ENCODE results near the gene ACSM6. TPM values are rescaled to one million over a fixed set of nuclear protein-coding genes. Genes with fewer than 3 reads are reported as not detected.
"Not testable (repeated sequence)": the region's sequence is repeated elsewhere in the genome, so short reads cannot be mapped to it uniquely, and the experiment has no call there.

The ACSM6 gene, protein sequence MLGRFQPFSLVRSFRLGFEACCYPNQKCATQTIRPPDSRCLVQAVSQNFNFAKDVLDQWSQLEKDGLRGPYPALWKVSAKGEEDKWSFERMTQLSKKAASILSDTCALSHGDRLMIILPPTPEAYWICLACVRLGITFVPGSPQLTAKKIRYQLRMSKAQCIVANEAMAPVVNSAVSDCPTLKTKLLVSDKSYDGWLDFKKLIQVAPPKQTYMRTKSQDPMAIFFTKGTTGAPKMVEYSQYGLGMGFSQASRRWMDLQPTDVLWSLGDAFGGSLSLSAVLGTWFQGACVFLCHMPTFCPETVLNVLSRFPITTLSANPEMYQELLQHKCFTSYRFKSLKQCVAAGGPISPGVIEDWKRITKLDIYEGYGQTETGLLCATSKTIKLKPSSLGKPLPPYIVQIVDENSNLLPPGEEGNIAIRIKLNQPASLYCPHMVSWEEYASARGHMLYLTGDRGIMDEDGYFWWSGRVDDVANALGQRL
- total RNA-seq = not detected in 2 replicates
- 0.08 TPM for polyA plus RNA-seq (2012)

DNA sequence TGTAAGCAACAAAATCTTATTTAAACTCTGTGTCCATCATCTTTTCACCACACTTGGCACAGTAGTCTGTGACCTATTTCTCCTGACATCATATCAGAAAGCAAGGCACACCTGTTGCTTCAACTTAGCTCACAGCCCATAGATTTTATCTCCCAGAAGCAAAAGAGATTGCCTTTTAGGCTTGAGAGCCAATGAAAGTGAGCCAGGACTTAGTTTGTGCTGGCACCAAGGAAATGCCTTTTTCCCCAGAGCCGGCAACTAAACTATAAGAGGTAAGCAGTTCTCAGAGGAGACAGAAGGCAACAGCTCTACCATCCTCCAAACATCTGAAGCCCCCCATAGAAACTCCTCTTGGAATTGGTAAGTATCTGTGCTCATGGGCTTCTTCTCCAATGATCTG lies at the start of gene ACSM6:
Gene ACSM6, plus strand, starts transcription at position 295 of the 400 bp plus-strand sequence. CDS start 248 bp downstream, outside the sequence.
- no peak for DNase-seq (ENCODE audit: low read depth)

- no peak for DNase-seq (ENCODE audit: low read depth)
Observed at GRCh38 chr10:95168694-95169093, 25.3 kb upstream of the ACSM6 start.

- DNase-seq (ENCODE audit: low read depth) = no peak
Observed at GRCh38 chr10:95169522-95169921, 24.5 kb upstream of the ACSM6 start.

DNA sequence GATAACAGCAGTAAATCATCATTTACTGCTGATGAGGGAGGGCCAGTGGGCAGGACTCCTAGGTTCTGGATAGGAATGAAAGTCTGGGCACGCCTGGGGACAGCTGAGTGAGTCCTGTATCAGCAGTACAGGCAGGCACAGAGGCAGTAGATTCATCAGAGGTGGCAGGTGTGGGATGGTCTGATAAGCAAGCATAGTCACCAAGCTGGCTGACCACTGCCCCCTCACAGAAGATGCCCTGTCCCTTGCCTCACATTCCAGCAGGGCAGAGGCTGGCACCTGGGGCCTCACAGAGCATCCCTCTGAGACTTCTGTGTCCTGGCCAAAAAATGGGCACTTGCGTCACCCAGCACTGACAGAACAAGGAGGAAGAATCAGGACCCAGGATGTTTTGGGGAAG lies 23.2 kb upstream of the ACSM6 start:
- DNase-seq (ENCODE audit: low read depth) = no peak

DNA sequence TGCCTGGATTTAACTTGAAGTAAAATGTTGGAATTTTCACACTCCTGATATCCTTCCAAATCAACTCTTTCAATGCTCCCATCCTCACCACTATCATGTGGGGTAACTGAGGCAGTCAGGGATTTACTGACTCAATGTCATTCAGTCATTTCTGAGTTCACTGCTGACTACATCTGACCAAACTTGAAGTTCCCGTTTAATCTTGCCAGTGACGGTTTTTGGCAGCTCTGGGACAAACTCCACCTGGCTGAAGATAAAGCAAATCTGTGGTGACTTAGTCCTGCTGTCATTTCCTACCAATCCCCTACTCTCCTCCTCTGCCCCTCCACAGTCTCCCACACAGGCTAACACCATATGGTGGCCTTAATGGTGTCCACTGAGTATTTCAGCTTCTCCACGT lies 22.7 kb upstream of the ACSM6 start:
- DNase-seq (ENCODE audit: low read depth) = no peak

DNA sequence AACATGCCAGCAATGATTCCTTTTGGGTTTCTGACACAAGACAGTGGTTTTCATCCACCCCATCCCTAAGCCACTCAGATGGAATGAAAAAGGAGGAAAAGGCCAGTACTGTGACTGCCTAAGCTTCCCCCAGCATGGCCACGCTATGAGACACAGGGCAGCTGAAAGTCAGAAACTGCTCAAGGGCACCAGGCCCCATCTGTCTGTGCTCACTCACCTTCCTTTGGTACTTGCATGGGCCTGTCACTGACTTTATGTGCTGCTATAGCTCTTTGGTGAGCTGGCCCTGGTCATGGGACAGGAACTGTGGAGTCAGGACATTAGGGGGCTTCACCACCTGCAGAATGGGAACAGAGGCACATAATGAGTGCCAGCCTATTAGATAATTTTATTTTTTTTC lies 21.2 kb upstream of the ACSM6 start:
- DNase-seq (ENCODE audit: low read depth) = no peak

DNA sequence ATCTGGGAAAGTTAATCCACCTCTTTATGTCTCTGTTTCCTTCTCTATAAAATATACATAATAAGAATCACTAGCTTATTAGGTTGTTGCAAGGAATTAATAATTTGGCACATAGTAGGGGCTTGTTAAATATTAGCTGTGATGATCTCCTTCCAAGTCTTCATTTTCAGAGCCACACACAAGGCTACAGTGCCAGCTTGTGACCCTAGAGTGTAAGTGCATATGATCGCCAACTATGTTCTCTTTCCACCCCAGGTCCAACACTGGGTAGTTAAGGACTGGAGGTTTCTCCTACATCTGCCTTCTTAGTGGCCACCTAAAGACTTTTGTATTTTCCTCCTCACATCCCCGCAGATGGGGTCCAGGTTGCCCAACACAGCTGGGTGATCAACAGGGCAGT lies 17.9 kb upstream of the ACSM6 start:
- DNase-seq (ENCODE audit: low read depth) = no peak

DNA sequence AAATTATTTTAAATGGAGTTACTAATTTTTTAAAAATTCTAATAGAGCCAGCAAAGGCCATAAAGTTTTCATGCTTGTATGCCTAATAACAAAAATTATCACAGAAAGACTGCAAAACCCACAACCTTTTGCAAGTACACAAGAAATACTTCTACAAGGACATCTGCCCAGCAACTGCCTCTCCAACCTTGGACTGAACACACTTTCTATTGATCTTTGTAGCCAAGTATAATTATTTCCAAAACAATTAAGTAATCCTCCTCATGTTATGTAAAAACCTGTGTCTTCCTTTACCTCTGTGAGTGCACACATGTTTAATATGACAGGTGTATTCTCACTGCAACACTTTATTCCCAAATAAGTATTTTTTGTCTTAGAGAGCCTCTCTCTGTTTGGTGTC lies 16.6 kb upstream of the ACSM6 start:
- no peak for DNase-seq (ENCODE audit: low read depth)

- no peak for DNase-seq (ENCODE audit: low read depth)
Observed at GRCh38 chr10:95178266-95178665, 15.8 kb upstream of the ACSM6 start.

- DNase-seq (ENCODE audit: low read depth) = no peak
Observed at GRCh38 chr10:95178797-95179196, 15.2 kb upstream of the ACSM6 start.

GRCh38 chr10:95181726-95182125 lies 12.3 kb upstream of the ACSM6 start:
- DNase-seq (ENCODE audit: low read depth) = no peak

GRCh38 chr10:95183271-95184230 lies 10.5 kb upstream of the ACSM6 start:
- DNase-seq (ENCODE audit: low read depth) = peak; percentile 81

- DNase-seq (ENCODE audit: low read depth) = no peak
Observed at GRCh38 chr10:95187617-95188016, 6.4 kb upstream of the ACSM6 start.

GRCh38 chr10:95188593-95188992 lies 5.4 kb upstream of the ACSM6 start:
- no peak for DNase-seq (ENCODE audit: low read depth)

DNA sequence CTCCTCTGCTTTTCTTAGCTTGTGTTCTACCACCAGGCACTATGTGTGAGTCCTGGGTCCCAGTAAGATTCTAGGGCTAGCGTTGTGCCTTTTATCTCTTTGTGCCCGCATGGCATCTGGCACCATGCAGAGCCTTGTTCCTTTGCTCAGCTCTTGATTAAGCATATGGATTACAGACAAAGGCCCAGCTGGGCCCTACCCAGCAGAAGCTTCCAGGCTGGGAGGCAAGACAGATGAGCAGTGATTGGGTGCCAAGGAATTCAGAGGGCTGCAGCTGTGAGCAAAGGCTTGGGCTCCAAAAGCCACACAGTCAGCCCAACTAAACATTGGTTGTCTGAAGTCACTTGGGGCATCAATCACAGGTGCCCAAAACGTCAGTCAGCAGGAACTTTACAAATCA lies 2.0 kb downstream of the ACSM6 start:
- peak; percentile 72 for DNase-seq (ENCODE audit: low read depth)

DNA sequence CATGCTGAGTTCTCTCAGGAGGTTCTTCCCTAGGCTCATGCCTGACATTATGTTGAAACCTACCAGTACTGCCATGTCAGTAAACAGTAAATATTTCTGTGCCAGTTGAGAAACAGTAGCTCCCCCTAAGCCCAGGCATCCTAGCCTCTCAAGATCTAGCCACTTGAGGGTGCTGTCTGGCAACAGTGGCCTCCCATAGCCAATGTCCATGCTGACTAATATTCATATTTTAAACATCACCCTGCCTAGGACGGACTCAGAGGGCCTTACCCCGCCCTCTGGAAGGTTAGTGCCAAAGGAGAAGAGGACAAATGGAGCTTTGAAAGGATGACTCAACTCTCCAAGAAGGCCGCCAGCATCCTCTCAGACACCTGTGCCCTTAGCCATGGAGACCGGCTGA lies 7.7 kb downstream of the ACSM6 start:
- peak; percentile 42 for DNase-seq (ENCODE audit: low read depth)

GRCh38 chr10:95202865-95203264 lies 8.8 kb downstream of the ACSM6 start:
- DNase-seq (ENCODE audit: low read depth) = not testable (repeated sequence)

- DNase-seq (ENCODE audit: low read depth) = no peak
Observed at GRCh38 chr10:95208702-95209391, 14.8 kb downstream of the ACSM6 start.

DNA sequence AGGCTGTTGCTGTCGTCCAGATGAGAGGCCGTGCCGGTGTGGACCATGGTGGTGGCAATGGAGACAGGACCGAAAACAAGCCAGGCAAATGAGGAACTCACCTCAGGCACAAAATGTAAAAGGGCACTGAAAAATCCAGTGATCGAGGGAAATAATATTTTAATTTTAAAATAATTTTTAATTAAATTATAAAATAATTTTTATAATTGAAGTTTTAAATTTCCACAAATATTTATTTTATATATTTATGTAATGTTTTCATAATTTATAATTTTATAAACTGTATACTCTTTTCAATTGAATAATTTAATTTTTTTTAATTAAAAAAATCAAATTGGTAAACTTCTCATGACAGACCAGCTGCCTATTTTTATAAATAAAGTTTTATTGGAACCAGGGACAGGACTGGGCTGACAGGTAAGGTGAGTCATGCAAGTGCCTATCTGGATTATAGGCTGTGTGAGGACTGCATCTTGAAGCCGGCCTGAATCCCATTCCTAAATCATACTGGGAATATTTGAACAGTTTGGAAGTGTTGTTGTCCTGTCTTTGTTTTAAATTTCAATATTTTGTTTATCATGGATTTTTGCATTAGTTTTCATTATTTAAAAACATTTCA lies 15.6 kb downstream of the ACSM6 start:
- DNase-seq (ENCODE audit: low read depth) = no peak

DNA sequence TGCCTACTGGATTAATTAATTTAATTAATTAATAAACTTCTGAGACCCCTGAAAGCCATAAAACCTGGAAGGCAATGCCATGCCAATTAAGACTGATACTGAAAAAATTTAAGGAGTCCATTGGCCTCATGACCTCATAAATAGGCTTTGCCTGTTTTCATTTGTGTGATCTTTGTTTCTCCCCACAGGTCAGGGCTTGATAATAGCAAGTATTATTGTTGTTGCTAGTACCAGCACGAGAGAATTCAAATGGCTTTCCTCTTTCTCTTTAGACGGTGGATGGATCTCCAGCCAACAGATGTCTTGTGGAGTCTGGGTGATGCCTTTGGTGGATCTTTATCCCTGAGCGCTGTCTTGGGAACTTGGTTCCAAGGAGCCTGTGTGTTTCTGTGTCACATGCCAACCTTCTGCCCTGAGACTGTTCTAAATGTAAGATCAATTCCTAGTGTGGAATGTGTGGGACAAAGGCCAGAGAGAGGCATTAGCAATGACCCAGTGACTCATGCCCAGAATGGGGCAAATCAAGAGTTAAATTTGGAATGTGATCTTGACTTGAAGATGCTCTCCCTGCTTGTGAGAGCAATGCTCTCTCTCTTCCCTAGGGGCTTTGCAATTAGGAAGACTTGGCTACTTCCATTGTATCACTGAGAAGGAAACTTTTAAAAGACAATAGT lies 17.7 kb downstream of the ACSM6 start:
- DNase-seq (ENCODE audit: low read depth) = no peak

Measured in myocyte (in vitro differentiated cells).